ENCODE results near the gene NDUFAF4. TPM values are rescaled to one million over a fixed set of nuclear protein-coding genes. Genes with fewer than 3 reads are reported as not detected.

Gene NDUFAF4
- total and polyA plus RNA-seq, 2 of the 13 experiments (the other 11 are each of a cell fraction or from before 2014, with no cell fraction given), result 41.3 to 59.7 TPM

DNA sequence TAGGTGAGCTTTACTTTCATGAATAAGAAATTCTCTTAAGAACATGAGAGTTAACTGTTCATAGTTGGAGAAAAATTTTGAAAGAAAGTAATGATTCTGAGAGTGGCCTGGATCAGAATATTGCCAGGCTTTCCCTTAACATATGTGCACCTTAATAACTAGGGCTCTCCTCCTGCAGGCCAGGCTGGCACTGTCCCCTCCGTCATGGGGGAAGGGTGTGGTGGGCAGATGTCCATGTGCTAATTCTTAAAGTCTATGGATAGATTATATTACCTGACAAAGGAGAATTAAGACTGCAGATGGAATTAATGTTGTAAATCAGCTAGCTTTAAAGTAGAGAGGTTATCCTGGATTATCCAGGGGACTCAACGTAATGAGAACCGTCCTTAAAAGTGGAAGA, 15.9 kb upstream of the NDUFAF4 start:
- POLR2A ChIA-PET, result interaction anchor here (2.0 kb wide), 1 partner anchor 11 kb away, joined by 6 read pairs; the partner anchor contains the start of gene KLHL32
- no peak overlapping the region for H3K4me2 ChIP-seq (ENCODE audit: low read depth, low read length)
- no TSS peak for BruUV-seq (replicated peaks)
- CTCF ChIA-PET (ENCODE audit: low intra/inter-chr PET ratio, low total read pairs), result no interaction called here
- H3K27ac ChIP-seq (ENCODE audit: extremely low read length, insufficient read depth, low read length), result no peak overlapping the region
- H3K4me3 ChIP-seq (replicated peaks in 1 of 3; ENCODE audit: insufficient read depth in 1 of 3, low read depth in 2 of 3, low read length in 3 of 3), result no peak overlapping the region
- H3K27me3 ChIP-seq (ENCODE audit: control insufficient read depth in 1 of 2, insufficient read depth in 2 of 2, low read length in 2 of 2), result peaks cover 0 to 16% of the 10 kb centered on the region in 2 experiments; a peak in 1 of 5 replicates
- TF ChIP-seq ZNF232 (CRISPR knock-in tag; IDR thresholded peaks at IDR 0.05; ENCODE audit: borderline replicate concordance) (no peak), MIXL1 (CRISPR knock-in tag; IDR thresholded peaks at IDR 0.05) (no peak), ZNF782 (CRISPR knock-in tag; IDR thresholded peaks at IDR 0.05; ENCODE audit: borderline replicate concordance) (no peak), CBX2 (IDR thresholded peaks at IDR 0.05; ENCODE audit: low read depth, low read length) (no peak), CBX2 (CRISPR knock-in tag; IDR thresholded peaks at IDR 0.05; ENCODE audit: low read depth) (no peak), ISX (CRISPR knock-in tag; conservative IDR thresholded peaks at IDR 0.05) (no peak)
- TF ChIP-seq, protein P1, sequence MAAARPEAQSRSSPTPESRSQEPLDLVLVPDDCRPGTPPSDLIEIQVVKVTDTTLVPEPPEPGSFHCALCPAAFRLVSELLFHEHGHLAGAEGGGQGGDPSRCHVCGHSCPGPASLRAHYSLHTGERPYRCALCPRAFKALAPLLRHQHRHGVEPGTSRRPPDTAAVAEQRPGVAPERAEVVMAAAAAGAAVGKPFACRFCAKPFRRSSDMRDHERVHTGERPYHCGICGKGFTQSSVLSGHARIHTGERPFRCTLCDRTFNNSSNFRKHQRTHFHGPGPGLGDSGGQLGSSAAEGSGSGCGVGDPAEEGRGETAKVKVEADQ (CRISPR knock-in tag; IDR thresholded peaks at IDR 0.05; ENCODE audit: borderline replicate concordance), result no peak
- in situ Hi-C loops (cut with HindIII; ENCODE audit: extremely low pct_ligation_motif_present, low pct_unique_long_range_greater_than_20kb), result no loop called here
- H3K79me2 ChIP-seq (ENCODE audit: insufficient read depth, low read length), result no peaks in the 10 kb centered on the region
- no peaks in the 10 kb centered on the region for H3K4me1 ChIP-seq (ENCODE audit: insufficient read depth, low read length)
- intact Hi-C loops (cut with micrococcal nuclease; ENCODE audit: unreplicated experiment), result no loop called here
- no peak for FAIRE-seq
- no peak overlapping the region for H3K9ac ChIP-seq (ENCODE audit: insufficient read depth, low read depth, low read length)
- no peaks in the 10 kb centered on the region for H3K36me3 ChIP-seq (replicated peaks in 1 of 2; ENCODE audit: control insufficient read depth in 1 of 2, insufficient read depth in 2 of 2, low read length in 2 of 2)
- H4K20me1 ChIP-seq (ENCODE audit: insufficient read depth, low read length), result no peaks in the 10 kb centered on the region
- no peaks in the 10 kb centered on the region for H3K9me3 ChIP-seq (ENCODE audit: low read length)
- no peak for DNase-seq (ENCODE audit: low spot score)
- no peak overlapping the region for H2AFZ ChIP-seq (ENCODE audit: low read length)
- ATAC-seq, result no peak
- 2% methylated on average over 3 of the region's 3 CpGs for WGBS (ENCODE audit: low lambda C conversion rate)

DNA sequence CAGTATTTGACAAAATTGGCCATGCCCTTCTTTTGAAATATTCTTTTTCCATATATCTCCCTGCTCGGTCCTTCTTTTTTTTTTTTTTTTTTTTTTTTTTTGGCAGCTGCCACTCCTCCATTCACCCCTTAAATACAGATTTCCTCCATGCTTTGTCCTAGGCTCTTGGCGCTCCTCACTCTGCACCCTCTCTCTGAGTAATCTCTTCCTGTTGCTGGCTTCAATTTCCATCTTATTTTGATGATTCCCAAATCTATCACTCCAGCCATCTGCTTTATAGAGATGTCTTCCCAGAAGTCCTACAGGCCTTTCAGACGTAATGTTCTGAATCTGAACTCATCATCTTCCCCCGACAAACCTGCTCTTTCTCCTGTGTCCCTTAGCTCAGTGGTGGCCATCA, 14.1 kb upstream of the NDUFAF4 start:
- Histone ChIP-seq H3K36me3 (replicated peaks in 1 of 2; ENCODE audit: control insufficient read depth in 1 of 2, insufficient read depth in 2 of 2, low read length in 2 of 2) (no peaks in the 10 kb centered on the region), H2AFZ (ENCODE audit: low read length) (no peak overlapping the region), H3K9me3 (ENCODE audit: low read length) (no peaks in the 10 kb centered on the region), H3K79me2 (ENCODE audit: insufficient read depth, low read length) (no peaks in the 10 kb centered on the region), H3K27ac (ENCODE audit: extremely low read length, insufficient read depth, low read length) (no peak overlapping the region), H4K20me1 (ENCODE audit: insufficient read depth, low read length) (no peaks in the 10 kb centered on the region), H3K9ac (ENCODE audit: insufficient read depth, low read depth, low read length) (no peak overlapping the region), H3K27me3 (ENCODE audit: control insufficient read depth in 1 of 2, insufficient read depth in 2 of 2, low read length in 2 of 2) (peaks cover 0 to 16% of the 10 kb centered on the region in 2 experiments; a peak in 1 of 5 replicates), H3K4me3 (replicated peaks in 1 of 3; ENCODE audit: insufficient read depth in 1 of 3, low read depth in 2 of 3, low read length in 3 of 3) (no peak overlapping the region), H3K4me2 (ENCODE audit: low read depth, low read length) (no peak overlapping the region), H3K4me1 (ENCODE audit: insufficient read depth, low read length) (no peaks in the 10 kb centered on the region)
- no peak for DNase-seq (ENCODE audit: low spot score)
- intact Hi-C loops (cut with micrococcal nuclease; ENCODE audit: unreplicated experiment), result no loop called here
- ChIA-PET CTCF (ENCODE audit: low intra/inter-chr PET ratio, low total read pairs) (no interaction called here), POLR2A (interaction anchor here (0.7 kb wide), 1 partner anchor 14 kb away, joined by 3 read pairs; the partner anchor contains the start of gene NDUFAF4)
- in situ Hi-C loops (cut with HindIII; ENCODE audit: extremely low pct_ligation_motif_present, low pct_unique_long_range_greater_than_20kb), result no loop called here
- no peak for ATAC-seq
- 2% methylated on average over 4 of the region's 4 CpGs for WGBS (ENCODE audit: low lambda C conversion rate)
- BruUV-seq (replicated peaks), result no TSS peak
- TF ChIP-seq, protein P2, sequence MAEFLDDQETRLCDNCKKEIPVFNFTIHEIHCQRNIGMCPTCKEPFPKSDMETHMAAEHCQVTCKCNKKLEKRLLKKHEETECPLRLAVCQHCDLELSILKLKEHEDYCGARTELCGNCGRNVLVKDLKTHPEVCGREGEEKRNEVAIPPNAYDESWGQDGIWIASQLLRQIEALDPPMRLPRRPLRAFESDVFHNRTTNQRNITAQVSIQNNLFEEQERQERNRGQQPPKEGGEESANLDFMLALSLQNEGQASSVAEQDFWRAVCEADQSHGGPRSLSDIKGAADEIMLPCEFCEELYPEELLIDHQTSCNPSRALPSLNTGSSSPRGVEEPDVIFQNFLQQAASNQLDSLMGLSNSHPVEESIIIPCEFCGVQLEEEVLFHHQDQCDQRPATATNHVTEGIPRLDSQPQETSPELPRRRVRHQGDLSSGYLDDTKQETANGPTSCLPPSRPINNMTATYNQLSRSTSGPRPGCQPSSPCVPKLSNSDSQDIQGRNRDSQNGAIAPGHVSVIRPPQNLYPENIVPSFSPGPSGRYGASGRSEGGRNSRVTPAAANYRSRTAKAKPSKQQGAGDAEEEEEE (CRISPR knock-in tag; IDR thresholded peaks at IDR 0.05; ENCODE audit: borderline replicate concordance), result no peak
- no peak for TF ChIP-seq CEBPG (CRISPR knock-in tag; IDR thresholded peaks at IDR 0.05)
- TF ChIP-seq, protein P3, sequence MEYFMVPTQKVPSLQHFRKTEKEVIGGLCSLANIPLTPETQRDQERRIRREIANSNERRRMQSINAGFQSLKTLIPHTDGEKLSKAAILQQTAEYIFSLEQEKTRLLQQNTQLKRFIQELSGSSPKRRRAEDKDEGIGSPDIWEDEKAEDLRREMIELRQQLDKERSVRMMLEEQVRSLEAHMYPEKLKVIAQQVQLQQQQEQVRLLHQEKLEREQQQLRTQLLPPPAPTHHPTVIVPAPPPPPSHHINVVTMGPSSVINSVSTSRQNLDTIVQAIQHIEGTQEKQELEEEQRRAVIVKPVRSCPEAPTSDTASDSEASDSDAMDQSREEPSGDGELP (IDR thresholded peaks at IDR 0.05; ENCODE audit: borderline replicate concordance, low read depth), result no peak
- FAIRE-seq, result no peak

Measured in HepG2 (cell line).